Measurements from ENCODE around the gene CXXC4.

Gene CXXC4

DNA sequence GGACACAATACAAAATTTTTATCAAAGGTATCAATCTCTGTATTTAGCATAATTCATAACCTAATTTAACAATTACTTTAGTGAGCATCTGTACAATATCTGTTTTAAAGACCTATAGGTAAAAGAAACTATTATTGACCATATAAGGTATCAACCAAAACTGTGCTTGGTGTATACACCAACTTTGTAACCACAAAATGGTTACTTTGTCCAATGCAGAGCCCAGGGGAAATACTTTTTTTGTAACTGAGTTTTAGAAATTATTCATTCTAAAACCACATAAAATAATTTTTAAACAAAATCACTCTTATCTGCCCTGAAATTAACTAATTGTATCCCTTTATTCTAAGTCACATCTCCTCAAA is 5.0 kb downstream of the CXXC4 start:
- no peak for DNase-seq (ENCODE audit: low read depth in 2 of 2)

DNA sequence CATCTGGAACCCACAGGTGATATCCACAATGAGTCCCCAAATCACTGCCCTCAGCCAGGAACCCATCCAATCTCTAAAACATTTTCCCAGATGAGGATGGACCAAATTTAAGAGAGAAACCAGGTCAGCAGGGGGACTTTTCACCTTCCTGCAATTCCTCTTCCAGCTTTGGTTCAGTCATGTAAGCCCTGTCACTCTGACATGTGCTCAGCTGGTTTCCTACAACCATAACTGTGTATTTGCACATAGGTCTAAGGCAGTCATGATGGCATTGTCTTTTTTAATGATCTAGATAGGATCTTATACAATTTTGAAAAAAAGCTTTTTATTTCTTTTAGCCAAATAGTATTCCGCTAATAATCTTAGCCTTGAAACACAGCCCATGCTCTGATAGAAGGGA is 6.5 kb downstream of the CXXC4 start:
- no peak for DNase-seq (ENCODE audit: low read depth in 2 of 2)

DNA sequence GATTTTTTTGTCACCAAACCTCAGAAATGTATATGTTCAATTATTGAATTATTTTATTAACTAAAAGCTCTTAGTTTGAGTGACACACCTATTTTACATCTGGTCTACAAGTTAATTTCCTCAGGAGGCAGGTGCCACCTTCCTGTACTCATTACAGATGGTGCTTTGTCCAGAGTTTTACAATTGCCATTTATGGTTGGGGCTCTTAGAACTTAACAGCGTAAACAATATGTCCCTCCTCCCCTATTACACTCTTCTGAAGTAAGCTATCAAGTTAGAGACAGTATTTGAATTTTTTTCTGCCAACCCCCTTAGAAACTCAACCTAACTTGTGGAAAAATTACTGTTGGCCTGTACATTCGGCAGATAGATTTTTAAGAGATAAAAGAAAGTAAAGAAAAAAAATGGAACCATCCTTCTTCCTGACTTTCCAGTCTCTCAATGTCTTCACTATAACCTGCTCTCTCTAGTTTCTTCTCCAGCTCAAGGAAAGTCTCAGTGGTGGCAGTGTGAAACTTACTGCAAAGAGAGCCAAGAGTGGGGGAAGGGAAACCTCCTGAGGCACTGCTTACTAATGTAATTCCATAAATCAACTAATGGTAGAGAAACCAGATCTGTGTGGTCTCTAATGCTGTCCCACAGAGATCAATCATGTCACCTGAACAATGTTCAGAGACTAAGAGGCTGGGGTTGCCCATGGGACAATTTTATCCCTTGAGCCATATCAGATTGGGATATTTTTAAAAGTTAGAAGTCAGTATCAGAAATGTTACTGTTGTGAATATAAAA is 7.8 kb downstream of the CXXC4 start:
- DNase-seq (ENCODE audit: low read depth in 2 of 2) = no peak

DNA sequence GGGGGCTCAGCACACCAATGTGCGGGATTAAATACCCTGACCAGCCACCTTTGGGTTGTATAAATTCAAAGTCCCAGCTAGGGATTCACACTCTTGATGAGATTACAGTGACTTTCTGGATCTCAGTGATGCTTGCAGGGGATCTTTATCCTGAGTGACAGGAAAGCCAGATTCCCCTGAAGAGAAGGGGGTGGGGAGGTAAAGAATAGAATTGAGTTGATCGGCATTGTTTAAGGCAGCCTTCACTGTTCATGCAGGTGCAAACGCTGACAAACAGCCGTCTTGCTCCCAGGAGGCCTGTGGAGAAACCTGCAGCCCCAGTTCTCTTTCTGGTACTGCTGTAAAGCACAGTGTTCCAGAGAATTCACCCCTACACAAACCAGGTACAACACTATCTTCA is 19.0 kb downstream of the CXXC4 start:
- DNase-seq (ENCODE audit: low read depth in 2 of 2) = no peak

DNA sequence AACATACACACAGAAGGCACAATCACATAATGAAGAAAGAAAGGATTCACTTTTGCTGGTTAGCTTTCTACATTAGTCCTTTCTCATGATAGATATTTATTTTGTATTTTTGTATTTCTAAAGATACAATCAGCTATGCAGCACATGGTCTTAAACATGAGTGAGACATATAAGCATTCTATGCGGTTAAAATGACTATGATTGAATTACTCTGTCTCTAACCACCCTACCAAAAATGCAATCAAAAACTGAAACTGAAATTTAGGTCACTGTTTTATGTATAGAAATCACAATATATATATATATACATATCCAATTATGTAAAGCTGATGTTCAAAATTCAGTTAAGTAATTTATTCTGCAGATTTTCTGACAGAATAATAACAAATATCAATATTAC is 21.9 kb downstream of the CXXC4 start:
- no peak for DNase-seq (ENCODE audit: low read depth in 2 of 2)

DNA sequence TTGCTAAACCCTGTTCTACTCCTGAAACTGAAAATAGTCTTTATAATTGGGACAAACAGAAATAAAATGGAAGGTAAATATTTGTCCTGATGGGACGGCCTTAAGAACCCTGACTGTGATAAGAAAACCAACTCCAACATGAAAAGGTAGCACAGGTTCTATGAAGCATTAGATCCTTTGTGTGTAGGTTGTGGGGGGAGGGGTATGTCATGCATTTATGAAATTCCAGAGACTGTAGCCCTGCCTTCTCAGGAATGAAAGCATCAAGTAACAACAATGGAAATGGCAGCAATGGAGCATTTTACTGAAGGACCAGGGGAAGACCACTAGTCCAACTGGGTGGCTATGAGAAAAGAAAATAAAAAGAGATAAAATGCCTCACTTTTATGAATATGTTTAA is 23.9 kb downstream of the CXXC4 start:
- DNase-seq (ENCODE audit: low read depth in 2 of 2) = no peak

DNA sequence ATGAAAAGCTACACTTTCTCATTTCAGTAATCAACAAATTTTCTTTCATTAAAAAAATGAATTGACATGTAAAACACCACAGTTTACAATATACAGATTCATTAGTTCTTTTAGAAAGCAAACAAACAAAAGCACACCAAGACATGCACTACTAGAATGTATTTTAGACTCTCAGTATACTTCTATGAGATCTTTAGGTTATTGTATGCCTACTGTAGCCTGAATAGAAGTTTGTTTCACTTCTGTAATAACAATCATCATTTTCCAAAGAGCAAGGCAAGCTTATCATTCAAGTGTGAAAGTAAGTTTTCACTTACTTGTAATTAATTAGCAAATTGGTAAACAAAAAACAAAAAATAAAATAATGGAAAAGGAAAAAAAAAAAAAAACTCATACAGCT is 24.9 kb downstream of the CXXC4 start:
- no peak for DNase-seq (ENCODE audit: low read depth in 2 of 2)

DNA sequence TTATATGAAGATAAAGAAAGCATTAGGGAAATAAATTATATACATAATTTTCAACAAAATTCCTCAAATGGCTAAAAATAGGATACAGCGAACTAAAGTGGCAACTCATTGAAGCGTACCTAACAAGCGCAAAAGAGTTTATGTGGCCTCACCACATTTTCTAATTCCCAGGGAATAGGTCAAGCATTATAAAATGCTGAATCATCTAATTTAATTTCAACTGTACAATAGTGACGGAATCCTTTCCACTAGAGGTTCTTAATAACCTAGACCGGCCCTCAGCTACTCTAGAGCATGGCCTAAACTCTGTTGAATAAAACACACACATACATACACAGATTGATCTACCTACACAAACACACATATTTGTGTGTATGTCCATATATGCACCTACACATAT is 29.1 kb downstream of the CXXC4 start:
- DNase-seq (ENCODE audit: low read depth in 2 of 2) = no peak

DNA sequence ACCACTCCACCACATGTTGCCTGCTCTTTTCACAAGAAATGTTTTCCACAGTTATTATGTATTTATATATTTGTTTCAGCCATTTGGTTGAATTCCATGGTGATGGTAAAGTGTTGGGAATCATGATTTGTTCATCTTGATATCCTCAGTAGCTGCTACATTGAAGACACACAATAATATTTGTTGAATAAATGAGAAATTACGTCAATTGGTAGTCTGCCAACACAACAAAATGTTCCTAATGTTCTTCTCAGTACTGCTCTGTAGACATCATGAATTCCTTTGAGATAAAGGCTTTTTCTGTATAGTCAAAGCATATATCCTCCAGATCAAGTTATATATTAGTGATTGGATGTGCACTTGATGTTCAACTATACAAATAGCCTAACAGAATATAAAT is 29.5 kb downstream of the CXXC4 start:
- no peak for DNase-seq (ENCODE audit: low read depth in 2 of 2)

DNA sequence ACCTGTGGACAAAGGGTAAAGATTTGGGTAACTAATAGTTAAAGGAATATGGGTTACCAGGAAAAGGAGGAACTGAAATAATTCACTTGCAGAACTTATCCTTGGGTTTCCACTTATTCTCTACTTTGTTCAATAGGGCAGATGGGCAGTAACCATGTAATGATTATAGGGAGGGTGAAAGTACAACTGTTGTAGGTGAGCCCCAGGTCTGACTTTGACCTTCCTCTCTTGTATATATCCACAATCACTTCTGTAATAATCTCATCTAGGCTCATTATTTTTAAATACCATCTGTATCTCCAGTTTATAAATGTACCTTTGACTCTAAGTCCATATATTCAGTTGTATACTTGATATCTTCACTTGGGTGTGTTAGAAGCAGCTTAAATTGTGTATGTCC is 32.1 kb downstream of the CXXC4 start:
- no peak for DNase-seq (ENCODE audit: low read depth in 2 of 2)

DNA sequence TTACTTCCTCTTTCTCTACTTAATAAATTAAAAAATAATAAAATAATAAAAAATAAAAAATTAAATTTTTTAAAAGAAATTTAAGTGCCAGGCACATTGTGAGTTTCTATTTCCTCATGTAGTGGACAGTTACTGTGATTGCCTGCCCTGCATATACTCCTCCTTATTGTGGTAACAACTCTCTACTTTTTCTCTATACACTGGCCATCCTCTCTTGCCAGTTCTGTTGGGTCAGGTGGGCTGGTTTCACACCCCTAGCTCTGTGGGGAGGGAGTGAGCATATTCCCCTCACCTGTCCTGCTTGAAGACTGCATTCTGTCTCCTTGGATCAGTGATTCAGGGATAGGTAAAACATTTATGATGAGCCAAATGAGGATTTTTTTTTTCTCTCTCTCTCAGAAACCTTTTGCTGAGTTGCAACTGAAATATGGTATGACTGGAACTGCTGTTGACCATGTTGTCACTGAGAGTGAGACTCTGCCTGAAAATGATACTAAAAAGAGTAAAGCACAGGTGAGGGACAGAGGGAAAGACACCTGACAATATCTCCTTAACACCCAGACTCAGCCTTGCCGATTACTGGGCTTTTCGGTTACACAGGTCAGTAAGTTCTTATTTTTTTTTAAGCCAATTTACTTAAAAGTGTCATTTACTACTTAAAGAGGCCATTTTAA is 37.2 kb downstream of the CXXC4 start:
- DNase-seq (ENCODE audit: low read depth in 2 of 2) = no peak

DNA sequence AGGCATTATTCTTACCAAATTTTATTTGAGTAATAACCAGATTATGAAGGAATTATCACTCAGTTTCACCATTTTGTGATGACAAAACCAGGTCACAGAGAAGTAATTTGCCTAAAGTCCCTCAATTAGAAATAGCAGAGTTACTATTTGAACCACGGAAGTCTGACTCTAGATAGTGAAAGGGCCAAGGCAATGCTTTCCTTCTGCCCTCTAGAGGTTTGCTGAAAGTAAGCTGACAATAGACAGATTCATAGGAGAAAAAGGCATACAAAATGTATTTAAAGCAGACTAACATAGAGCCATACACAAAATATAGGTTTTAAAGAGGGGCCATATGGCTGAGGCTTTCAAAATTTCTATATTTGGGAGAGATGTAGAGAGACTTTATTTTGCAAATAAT is 43.1 kb downstream of the CXXC4 start:
- DNase-seq (ENCODE audit: low read depth in 2 of 2) = no peak

DNA sequence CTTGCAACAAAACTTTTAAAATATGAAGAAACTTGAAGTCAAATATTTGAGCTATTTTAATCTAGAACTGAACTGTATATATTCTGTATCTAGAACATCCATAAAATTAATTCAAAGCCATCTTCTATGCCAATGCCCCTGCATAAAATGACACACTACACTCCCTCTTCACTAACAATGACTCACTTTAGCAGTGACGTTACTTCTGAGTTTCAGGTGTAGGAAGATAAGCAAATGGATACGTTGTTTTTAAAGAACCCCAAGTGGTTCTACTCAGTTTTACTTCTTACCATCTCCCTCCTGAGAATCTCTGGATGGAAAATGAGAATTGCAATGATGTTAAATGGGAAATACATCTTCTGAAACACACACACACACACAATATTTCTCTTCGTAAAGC is 45.2 kb downstream of the CXXC4 start:
- no peak for DNase-seq (ENCODE audit: low read depth in 2 of 2)

DNA sequence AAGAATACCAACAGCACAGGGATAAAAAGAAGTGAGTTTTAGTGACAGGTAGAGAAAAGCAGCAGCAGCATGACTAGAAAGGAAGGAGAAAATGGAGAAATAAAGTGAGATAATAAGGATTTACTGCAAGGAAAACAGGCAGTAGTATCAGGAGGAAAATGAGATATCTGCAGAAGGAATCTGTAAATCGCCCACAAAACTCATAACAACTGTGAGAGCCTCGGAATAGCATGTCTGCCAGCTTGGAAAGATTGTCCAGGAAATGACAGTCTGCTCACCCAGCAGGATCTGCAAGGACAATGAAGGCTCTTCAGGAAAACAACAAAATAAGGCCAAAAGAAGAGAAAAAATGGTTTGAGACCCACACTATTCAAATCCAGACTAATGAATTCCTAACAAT is 47.4 kb downstream of the CXXC4 start:
- DNase-seq (ENCODE audit: low read depth in 2 of 2) = no peak

DNA sequence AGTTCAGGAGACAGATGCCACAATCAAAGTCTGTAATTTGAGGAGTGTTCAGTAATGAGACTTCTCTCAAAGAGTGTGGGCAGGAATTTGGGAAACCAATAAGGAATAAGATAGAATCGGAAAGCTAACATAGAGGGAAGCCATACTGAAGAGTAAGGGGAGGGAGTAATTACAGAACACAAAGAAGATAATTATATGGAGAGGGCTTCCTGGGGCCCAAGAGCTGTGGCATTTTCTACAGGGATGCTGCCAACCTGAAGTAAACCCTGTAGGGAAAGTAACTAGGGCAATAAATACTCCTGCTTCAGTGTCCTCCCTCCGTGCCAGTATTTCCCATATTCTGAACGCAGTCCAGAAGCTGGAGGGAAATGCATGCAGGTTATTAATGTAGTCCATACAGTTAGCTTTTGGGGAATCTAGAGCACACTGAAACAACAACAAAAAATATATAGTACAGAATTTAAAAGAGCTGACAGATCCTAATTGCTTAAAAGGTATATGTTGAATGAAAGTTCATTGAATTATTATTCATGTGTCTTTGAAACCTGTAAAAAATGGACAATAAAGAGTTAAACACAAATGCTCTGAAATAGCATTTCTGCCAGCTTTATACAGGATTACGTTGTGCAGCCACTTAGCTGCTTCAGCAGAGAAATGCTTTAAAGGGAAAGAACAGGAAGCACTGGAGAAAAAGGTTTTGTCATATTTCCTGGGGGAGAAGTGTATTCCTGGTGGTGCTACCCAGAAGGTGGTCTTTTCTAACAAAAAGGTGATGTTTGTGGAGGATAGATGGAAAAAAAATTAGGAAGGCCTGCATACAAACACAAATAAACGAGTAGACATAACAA is 48.0 kb downstream of the CXXC4 start:
- DNase-seq (ENCODE audit: low read depth in 2 of 2) = no peak

DNA sequence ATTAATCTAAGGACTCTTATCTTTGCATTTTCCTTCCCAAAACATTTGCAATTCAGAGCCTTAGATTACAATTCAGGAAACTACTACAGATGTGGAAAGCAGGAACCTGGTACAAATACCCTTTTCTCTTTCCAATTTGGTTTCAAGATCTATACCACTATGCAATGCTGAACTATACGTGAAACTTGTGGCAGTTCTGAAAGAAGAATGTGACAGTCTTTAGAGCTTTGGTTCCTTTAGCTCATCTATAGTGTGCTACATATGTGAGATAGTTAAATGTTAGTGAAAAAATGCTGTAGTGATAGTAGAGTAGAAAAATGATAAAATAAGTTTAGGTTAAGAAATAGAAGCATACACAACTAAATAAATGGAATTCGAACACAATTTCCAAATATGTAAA is 50.0 kb downstream of the CXXC4 start:
- DNase-seq (ENCODE audit: low read depth in 2 of 2) = no peak

DNA sequence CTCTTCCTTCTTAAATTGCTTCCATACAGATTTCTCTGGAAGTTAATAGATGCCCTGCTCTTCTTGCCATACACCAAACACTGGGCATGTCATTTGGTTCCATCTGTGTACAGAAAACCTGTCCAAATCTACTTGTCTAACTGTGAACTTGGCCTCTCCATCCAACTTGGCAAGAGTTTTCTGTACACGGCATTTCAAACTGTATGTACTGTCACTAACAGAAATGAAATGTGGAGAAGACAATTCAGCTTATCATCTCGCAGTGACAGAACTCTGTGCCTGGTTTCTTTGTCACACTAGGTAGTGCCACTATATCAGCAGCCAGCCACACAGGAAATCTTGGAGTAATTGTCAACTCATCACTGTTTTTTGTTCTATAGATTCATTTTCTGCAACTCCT is 58.2 kb downstream of the CXXC4 start:
- DNase-seq (ENCODE audit: low read depth in 2 of 2) = no peak

DNA sequence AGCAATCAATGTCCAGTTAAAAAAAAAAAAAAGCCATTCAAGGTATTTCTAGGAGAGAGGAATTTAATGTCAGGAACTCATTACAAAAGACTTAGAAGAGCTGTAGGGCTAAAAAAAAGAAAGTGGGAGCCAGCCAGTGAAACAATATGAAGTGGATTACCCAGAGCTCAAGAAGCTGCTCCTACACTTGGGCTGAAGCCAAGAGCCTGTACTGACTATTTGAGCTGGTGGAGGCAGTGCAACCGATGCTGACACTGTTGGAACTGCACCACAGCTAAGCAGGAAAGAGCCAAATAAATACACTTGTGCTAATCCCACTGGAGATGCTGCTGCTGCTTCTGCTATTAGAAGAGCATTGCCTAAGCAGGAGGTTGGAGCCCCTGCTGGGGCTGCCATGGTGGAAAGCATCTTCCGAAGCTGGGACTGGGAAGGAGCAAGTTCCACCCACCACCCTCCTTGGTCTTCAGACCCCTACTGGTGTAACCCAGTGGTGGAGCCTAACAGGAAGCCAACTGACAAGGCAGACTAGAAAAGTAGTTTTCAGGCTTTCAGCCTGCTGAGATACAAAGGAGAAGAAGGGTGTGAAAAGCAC is 65.4 kb downstream of the CXXC4 start:
- no peak for DNase-seq (ENCODE audit: low read depth in 2 of 2)

DNA sequence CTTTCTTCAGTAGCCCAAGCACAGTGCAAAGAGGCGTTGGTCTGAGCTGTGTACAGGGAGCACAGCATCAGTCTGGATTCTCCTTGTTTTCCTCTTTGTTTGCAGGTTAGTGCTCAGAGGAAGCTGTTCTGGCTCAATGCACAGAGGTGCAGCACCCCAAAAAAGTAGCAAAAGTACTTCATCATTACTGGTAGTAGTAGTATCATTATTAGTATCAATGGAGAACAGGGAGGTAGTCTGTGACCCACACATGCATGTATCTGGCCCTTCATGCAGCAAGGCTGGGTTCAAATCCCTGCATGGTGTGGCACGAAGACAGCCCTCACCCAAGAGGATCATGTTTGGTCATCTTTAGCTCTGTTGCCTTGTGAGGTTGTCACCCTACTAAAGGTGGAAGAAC is 68.7 kb downstream of the CXXC4 start:
- no peak for DNase-seq (ENCODE audit: low read depth in 2 of 2)

DNA sequence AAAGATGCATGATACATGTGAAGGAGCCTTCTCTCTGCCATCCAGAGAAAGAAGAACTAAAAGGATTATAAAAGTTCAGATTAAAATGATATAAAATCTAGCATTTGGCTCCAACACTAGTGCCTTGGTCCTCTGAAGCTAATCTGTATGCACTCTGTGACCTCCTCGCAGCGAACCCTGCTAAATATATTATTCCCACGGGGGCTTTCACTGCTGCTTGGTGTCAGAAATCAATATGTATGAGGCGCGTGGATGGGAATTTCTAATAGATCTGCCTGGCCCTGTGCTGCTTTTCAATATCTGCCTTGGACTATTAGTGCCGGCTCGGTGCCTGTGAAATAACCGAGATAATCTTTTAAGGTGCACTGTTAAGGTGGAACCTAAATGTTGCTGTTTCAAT is 69.7 kb downstream of the CXXC4 start:
- no peak for DNase-seq (ENCODE audit: low read depth in 2 of 2)

DNA sequence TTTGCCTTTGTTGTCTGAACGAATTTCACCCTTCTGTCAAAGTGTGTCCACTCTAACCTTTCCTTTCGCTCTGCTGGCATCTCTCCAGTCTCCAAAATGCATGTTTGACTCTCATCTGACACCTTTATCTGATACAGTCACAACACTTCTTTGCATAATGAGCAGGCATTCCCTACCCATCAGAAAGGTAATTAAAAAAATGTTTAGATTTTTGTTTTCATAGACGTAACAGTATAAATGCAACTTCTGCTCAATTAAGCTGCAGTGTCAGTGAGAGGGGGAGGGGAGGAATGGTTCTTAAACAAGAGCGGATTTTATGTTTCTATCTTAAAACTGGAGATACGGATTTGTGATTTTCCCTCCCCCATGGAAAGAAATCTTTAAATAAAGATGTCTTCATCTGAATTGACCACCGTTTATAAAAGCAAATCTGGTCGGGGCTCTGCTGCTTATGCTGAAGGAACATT is 70.2 kb downstream of the CXXC4 start:
- no peak for DNase-seq (ENCODE audit: low read depth in 2 of 2)

DNA sequence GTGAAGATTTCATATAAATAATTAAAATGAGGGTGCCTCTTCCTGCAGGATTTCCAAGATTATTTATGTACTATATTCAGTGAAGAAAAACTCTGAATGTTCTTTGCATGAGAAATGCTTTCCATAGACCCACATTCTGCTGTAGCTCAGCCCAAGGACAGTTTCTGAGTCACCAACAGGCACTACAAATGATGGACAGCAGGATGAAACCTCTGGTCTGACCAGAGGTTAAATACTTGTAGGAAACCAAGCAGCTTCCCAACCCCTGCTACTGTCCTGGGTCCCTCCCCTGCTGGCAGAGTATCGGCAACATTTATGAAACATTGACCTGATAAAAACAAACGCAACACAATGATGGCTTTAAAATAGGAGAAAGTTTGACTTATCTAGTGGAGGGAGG is 73.1 kb downstream of the CXXC4 start:
- no peak for DNase-seq (ENCODE audit: low read depth in 2 of 2)

All from stimulated activated CD8-positive, alpha-beta memory T cell treated with anti-CD3 and anti-CD28 coated beads, Interleukin-7, amount 100 ng/mL, for 1 hour (primary cell).